ENCODE results near the gene COL27A1.

COL27A1 gene

GRCh38 chr9:114170771-114171461 lies 15.6 kb downstream of the COL27A1 start:
- no peak for TF ChIP-seq CTCF (IDR thresholded peaks at IDR 0.05; ENCODE audit: borderline replicate concordance, insufficient read depth, low read depth, low read length)
- H3K4me3 ChIP-seq (ENCODE audit: low read depth, low read length), result no peak overlapping the region

GRCh38 chr9:114171500-114171899 lies 16.2 kb downstream of the COL27A1 start:
- no peak for TF ChIP-seq CTCF (IDR thresholded peaks at IDR 0.05; ENCODE audit: borderline replicate concordance, insufficient read depth, low read depth, low read length)

GRCh38 chr9:114172981-114173833 lies 17.9 kb downstream of the COL27A1 start:
- no peak overlapping the region for H3K4me3 ChIP-seq (ENCODE audit: low read depth, low read length)
- no peak for TF ChIP-seq CTCF (IDR thresholded peaks at IDR 0.05; ENCODE audit: borderline replicate concordance, insufficient read depth, low read depth, low read length)

More at GRCh38 chr9:114171500-114171899, 16.2 kb downstream of the COL27A1 start:
- H3K4me3 ChIP-seq (ENCODE audit: low read depth, low read length), result no peak overlapping the region

- TF ChIP-seq CTCF (IDR thresholded peaks at IDR 0.05; ENCODE audit: borderline replicate concordance, insufficient read depth, low read depth, low read length), result no peak
- H3K4me3 ChIP-seq (ENCODE audit: low read depth, low read length), result no peak overlapping the region
Observed at GRCh38 chr9:114174557-114174875, 19.2 kb downstream of the COL27A1 start.

GRCh38 chr9:114174876-114175771 lies 19.8 kb downstream of the COL27A1 start:
- H3K4me3 ChIP-seq (ENCODE audit: low read depth, low read length), result no peak overlapping the region
- TF ChIP-seq CTCF (IDR thresholded peaks at IDR 0.05; ENCODE audit: borderline replicate concordance, insufficient read depth, low read depth, low read length), result no peak

GRCh38 chr9:114176624-114177291 lies 21.4 kb downstream of the COL27A1 start:
- TF ChIP-seq CTCF (IDR thresholded peaks at IDR 0.05; ENCODE audit: borderline replicate concordance, insufficient read depth, low read depth, low read length), result no peak
- no peak overlapping the region for H3K4me3 ChIP-seq (ENCODE audit: low read depth, low read length)

Measured in GM12875 (cell line).